ENCODE data around the gene PHACTR1. TPM values are rescaled to one million over a fixed set of nuclear protein-coding genes. Genes with fewer than 3 reads are reported as not detected.

Gene PHACTR1
- total and polyA plus RNA-seq, 9 of the 15 experiments (the other 6 are each of a cell fraction or from before 2014, with no cell fraction given): 11.5 to 32.6 (median 22.0) TPM

- TF ChIP-seq REST (IDR thresholded peaks at IDR 0.05; ENCODE audit: borderline replicate concordance) (peak; percentile 4; the same call in 1 of the 2 replicates), REST (CRISPR knock-in tag; IDR thresholded peaks at IDR 0.05; ENCODE audit: low read depth) (no peak), ZBTB33 (CRISPR knock-in tag; IDR thresholded peaks at IDR 0.05) (no peak), BCOR (IDR thresholded peaks at IDR 0.05) (peak; percentile 44; the same call in 1 of the 2 replicates), E4F1 (CRISPR knock-in tag; IDR thresholded peaks at IDR 0.05; ENCODE audit: borderline replicate concordance) (no peak), ZNF77 (CRISPR knock-in tag; IDR thresholded peaks at IDR 0.05) (no peak), POLR2AphosphoS2 (IDR thresholded peaks at IDR 0.05; ENCODE audit: low read length) (peak; percentile 61; the same call in 1 of the 2 replicates), TAF1 (IDR thresholded peaks at IDR 0.05; ENCODE audit: control insufficient read depth, extremely low read depth, insufficient read depth, low read length, severe bottlenecking) (no peak), NUFIP1 (IDR thresholded peaks at IDR 0.05; ENCODE audit: partially characterized antibody) (no peak), ZNF311 (CRISPR knock-in tag; IDR thresholded peaks at IDR 0.05) (no peak), ATF3 (IDR thresholded peaks at IDR 0.05) (0 out of 2 replicates have a peak, but pooled peaks have one; percentile 8), ATF3 (CRISPR knock-in tag; conservative IDR thresholded peaks at IDR 0.05) (no peak), CHCHD3 (CRISPR knock-in tag; IDR thresholded peaks at IDR 0.05) (no peak), ZNF41 (CRISPR knock-in tag; conservative IDR thresholded peaks at IDR 0.05) (no peak)
These were observed 557.6 kb downstream of the PHACTR1 start (continued) for GRCh38 chr6:13273931-13274706.
